Body of pancreas (tissue), 4 donors: Measurements from ENCODE around the gene MLLT10.

ENCODE experiments used
- CTCF ChIP-seq, 7 experiments: fragments of 450-650 bp in 4 of 7; fragments of 200-600 bp in 3 of 7; sonication (generic) in 3 of 7; IDR thresholded peaks; one replicate each; pipeline ENCODE4 v1.5.1; 2016 to 2019; ENCODE audit warnings: antibody characterized with exemption in 7 of 7
- POLR2A ChIP-seq, 3 donors: fragments of 450-650 bp; IDR thresholded peaks; one replicate each; pipeline ENCODE4 v1.6.1; 2016; ENCODE audit warnings: antibody characterized with exemption in 3 of 3, mild to moderate bottlenecking in 2 of 3

GRCh38 chr10:21607907-21608306 is 73.9 kb downstream of the MLLT10 start:
- TF ChIP-seq CTCF (IDR thresholded peaks at IDR 0.05): no peak
- no peak for TF ChIP-seq POLR2A (IDR thresholded peaks at IDR 0.05)
